SK-N-SH (cell line): ENCODE results near the gene TMEM255B.

Experiments
- CTCF ChIP-seq: fragments of 200-600 bp; sonication (generic); IDR thresholded peaks from 2 replicates; pipeline ENCODE4 v1.6.1; 2017; ENCODE audit warnings: antibody characterized with exemption, mild to moderate bottlenecking, moderate library complexity
- FOXM1 ChIP-seq: IDR thresholded peaks from 2 replicates; pipeline ENCODE4 v1.4.0; 2012; ENCODE audit warnings: low read depth, mild to moderate bottlenecking
- JUND ChIP-seq: IDR thresholded peaks from 2 replicates; pipeline ENCODE4 v1.4.0; 2012
- POLR2AphosphoS5 ChIP-seq: IDR thresholded peaks from 2 replicates; pipeline ENCODE4 v1.6.1; 2012; ENCODE audit warnings: low read depth, low read length
- USF2 ChIP-seq: fragments of 150-350 bp; IDR thresholded peaks from 2 replicates; pipeline ENCODE4 v1.6.1; 2017; ENCODE audit warnings: antibody characterized with exemption, low read length, low read depth, borderline replicate concordance
- TF ChIP-seq, protein P1 (sequence below): IDR thresholded peaks from 2 replicates; pipeline ENCODE4 v1.4.0; 2012; ENCODE audit warnings: low read depth

DNA sequence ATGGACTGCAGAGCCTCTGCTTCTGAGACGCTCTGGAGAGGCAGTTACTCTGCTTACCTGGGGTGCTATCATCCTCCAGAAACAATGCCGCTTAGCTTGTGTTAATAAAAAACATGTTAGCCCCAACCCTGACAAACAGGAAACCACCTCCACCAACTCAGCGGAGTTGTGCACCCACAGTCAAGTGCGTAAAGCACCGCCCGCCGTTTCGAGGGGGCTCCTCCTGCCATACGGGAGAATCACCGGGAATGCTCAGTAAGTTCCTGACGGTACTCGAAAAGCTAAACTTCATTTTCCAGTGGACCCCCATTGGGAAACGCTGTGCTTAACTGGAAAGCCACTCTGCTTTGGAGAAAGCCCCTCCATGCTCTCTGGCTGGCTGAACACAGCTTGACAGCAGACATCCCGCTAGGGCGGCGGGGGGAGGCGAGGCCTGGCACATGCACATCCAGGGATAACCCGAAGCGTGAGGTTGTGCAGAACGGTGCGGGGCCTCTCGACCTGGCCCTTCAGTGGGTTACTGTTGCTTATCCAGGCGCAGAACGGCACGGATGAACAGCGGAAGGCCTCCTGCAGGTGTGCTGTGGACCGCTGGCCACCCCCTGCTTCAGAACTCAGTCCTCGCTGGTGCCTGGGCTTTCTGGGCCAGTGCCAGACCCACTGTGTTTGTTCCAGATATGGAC, 87.8 kb downstream of the TMEM255B start:
- TF ChIP-seq CTCF (no peak), FOXM1 (no peak), POLR2AphosphoS5 (no peak), JUND (no peak), USF2 (no peak)
- TF ChIP-seq, protein P1, sequence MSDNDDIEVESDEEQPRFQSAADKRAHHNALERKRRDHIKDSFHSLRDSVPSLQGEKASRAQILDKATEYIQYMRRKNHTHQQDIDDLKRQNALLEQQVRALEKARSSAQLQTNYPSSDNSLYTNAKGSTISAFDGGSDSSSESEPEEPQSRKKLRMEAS = no peak
